SK-N-SH treated with all-trans-retinoic acid at 6 μM for 48 hours (cell line): ENCODE results near the gene AQP3.

ENCODE experiments used
- CREB5 ChIP-seq: fragments of 250-450 bp; sonication (Bioruptor Pico); IDR thresholded peaks from 2 replicates; pipeline ENCODE4 v1.5.1; 2020; ENCODE audit warnings: low read depth, mild to moderate bottlenecking, moderate library complexity
- CSRNP3 ChIP-seq: fragments of 250-450 bp; sonication (Bioruptor Pico); IDR thresholded peaks from 2 replicates; pipeline ENCODE4 v1.5.1; 2021; ENCODE audit warnings: mild to moderate bottlenecking, moderate library complexity
- PATZ1 ChIP-seq: fragments of 250-450 bp; sonication (Bioruptor Pico); IDR thresholded peaks from 2 replicates; pipeline ENCODE4 v1.8.0; 2020; ENCODE audit warnings: mild to moderate bottlenecking, moderate library complexity, borderline replicate concordance
- SNAI2 ChIP-seq: fragments of 250-450 bp; sonication (Bioruptor Pico); IDR thresholded peaks from 2 replicates; pipeline ENCODE4 v1.5.0; 2020; ENCODE audit warnings: mild to moderate bottlenecking, moderate library complexity
- TSHZ2 ChIP-seq: fragments of 250-450 bp; sonication (Bioruptor Pico); IDR thresholded peaks from 2 replicates; pipeline ENCODE4 v1.5.0; 2020; ENCODE audit warnings: mild to moderate bottlenecking, moderate library complexity
- ZFP3 ChIP-seq: fragments of 250-450 bp; sonication (Bioruptor Pico); IDR thresholded peaks from 2 replicates; pipeline ENCODE4 v1.5.0; 2020; ENCODE audit warnings: mild to moderate bottlenecking, moderate library complexity
- ZFP30 ChIP-seq: fragments of 450-650 bp; formaldehyde crosslinking; IDR thresholded peaks from 2 replicates; pipeline ENCODE4 v1.5.0; 2022; ENCODE audit warnings: mild to moderate bottlenecking, moderate library complexity

GRCh38 chr9:33468797-33469621, 21.6 kb upstream of the AQP3 start:
- TF ChIP-seq CSRNP3 (CRISPR knock-in tag) = no peak
- no peak for TF ChIP-seq SNAI2
- no peak for TF ChIP-seq TSHZ2 (CRISPR knock-in tag)
- TF ChIP-seq ZFP3 (CRISPR knock-in tag) = no peak
- TF ChIP-seq PATZ1 (CRISPR knock-in tag) = no peak
- no peak for TF ChIP-seq ZFP30 (CRISPR knock-in tag)
- TF ChIP-seq CREB5 (CRISPR knock-in tag) = no peak
